ENCODE data around the gene CZIB.

CZIB gene

DNA sequence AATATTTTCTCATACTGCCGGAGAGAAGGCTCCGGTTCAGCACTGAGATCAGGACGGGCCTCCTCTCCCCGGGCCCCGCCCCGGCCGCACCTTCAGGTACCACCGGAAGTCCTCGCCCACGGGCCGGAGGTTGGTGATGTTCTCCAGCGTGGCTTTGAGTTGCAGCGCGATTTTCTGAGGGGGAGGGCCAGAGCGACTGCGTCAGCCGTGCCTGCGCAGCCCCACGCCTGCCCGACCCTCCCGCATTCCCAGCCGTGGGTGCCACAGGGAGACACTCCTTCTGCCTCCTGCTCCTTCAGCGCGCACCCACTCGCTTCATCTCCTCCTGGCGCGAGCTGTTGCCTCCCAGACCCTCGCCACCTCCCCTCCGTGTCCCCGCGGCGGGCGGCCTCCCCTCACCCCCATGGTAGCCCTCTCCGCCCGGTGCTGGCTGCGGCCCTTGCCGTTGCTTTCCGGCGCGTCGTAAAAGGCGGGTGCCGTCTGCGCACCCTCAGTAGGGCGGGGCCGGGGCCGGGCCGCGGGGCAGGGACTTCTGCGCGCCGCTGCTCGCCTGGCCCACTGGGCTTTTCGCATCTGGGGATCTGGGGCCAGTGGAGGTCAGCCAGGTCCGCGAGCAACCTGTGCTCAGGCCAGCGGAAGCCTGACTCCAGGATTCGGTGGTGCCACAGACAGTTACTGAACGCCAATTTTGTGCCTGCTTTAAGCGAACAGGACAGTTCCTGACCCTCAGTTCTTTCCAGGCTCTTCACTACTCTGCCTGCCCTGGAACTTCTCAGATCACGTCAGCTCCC lies at the start of gene CZIB:
Gene CZIB (minus strand): TSS at position 464 of the 791 bp plus-strand sequence. CDS start 59 bp downstream, at position 405.
- DNase-seq: peak; percentile 87

DNA sequence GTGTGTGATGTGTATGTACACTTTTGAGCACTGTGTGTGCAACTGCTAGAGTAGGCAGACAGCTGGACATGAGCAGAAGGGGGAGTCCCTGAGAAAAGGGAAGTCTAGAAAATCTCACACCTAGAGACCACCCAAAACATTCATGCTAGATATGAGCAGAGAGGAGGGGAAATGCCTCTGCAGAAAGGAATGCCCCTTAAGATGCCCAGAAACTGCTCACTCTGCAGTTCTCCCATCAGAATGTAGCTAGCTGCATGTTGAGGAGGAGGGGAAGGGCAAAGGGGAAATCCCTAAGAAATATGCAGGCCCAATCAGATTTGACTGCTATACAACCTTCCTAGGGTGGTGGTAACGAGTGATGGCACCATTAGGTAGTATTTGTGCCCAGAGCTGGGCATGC lies 49.7 kb upstream of the CZIB start:
- DNase-seq: no peak

DNA sequence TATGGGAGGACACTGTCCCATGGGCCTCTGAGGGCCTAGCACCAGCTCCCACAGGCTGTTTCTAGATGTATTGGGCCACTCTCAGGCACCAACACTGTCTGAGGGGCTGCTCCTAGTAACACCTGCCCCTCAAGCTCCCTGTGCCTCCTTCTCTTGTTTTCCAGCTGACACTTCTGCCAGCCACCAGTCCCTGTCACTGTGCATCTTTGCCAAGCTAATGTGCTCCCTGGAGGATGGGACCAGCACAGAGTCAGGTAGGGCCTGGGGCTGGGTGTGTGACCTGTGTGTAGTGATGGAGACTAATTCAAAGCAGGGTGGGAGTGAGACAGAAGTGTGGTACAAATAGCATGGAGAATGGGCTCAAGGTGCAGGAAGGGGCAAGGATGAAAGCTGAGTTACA lies 47.3 kb upstream of the CZIB start:
- no peak for DNase-seq

DNA sequence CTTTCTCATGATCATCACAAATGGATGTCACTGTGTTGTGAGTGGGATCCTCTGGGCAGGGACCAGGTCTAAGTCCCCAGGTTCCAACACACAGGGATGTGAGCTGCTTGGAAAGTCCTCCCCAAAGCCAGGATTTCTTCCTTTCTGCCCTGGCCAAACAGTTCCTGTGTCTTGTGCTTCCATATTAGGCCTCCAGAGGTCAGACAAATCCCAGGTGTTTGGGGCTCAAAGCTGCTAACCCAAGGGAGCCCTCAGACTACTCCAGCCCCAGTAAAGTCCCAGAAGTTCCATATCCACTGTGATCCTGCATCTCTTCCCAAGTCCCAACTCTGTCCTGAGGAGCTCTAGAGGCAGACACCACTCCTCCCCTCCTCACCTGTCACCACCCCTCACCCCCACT lies 45.6 kb upstream of the CZIB start:
- no peak for DNase-seq

DNA sequence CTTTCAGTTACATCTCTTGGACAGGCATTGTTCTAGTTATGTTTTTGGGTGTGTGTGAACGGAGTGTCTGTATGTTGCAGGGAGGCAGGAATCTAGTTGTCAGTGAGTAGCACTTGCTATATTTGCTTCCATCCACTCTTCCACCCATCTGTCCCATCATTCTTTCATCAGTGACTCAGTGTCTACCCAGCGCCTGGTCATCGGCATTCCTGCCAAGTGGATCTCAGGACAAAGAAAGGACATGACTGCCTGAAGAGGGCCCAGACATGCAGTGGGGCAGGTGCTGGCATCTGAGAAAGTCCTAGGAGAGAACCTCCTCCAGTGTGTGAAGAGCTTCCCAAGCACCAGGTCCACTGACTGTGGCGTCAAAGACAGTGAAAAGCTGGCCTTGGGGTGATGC lies 45.1 kb upstream of the CZIB start:
- no peak for DNase-seq

DNA sequence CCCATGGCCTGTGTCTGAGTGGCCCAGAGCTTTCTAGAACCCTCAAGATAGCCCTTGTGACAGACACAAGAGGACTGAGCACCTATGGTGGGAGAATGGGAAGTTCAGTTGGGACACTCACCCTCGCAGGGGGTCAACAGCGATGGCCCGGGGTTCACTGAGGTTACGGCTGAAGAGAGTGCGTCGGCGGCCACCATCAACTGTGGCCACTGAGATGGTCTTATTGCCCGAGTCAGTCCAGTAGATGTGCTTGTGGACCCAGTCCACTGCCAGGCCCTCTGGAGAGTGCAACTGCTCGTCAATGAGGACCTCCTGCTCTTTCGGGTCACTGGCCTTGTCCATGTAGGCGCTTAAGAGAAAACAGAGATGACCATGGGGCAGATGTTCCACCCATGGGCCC lies 43.6 kb upstream of the CZIB start:
- DNase-seq: no peak

DNA sequence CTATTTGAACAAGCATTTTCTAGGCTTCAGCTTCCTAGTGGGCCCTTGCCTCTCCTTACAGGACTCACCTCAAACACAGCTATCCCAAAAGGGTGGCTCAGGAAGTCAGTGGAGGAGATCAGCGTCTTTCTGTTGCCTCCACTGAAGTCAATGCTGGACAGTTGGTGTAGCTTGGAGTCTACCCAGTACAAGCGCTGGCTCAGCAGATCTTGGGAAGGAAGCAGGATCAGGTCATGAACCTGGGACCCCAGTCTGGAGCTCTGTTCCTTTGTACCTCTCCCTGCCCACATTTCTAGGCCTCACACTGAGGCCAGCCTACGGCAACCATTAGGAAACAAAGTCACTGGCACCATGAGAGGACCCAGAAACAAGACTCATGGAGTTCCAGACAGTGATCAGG lies 41.6 kb upstream of the CZIB start:
- DNase-seq: no peak

DNA sequence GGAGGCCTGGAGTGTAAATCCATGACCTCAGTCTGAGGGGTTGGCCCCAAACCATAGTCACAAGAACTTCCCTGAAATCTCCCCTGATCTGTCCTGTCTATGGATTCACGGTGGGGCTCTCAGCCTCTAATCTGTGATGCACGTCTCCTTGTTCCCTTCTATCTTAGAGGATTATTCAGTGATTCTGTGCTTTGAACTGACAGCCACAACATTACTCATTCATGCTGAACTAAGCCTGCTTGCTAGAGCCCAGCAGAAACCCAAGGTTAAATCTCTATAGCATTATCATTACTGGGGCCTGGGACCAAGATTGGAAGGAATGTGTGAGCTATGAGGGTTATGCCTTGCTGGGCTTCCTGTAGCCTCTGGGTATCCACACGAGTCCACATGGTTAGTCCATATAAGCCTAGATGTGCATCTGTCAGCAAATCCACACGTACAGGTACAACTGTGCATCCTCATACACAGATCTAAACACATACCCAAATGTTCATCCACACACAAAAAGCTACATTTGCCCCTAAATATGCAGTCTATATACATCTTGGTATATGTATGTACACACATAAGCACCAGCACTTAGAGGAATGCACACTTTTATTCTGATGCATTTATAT lies 40.3 kb upstream of the CZIB start:
- DNase-seq: no peak

DNA sequence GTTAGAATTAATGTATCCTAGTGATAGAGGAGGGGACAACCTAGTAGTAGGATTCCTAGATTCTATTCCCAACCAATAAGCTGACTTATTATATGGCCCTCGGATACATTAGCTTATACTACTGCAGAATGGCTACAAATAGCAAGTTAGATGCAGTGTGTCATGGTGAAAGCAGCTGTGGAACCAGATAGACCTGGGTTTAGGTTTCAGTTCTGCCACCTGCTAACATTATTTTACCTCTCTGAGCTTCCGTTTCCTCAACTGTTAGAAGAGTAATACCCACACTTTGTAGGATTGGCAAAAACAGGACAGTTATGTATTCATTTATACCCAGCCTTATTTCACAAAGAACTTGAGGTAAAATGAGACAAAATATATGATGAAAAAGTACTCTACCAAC lies 39.5 kb upstream of the CZIB start:
- DNase-seq: no peak

DNA sequence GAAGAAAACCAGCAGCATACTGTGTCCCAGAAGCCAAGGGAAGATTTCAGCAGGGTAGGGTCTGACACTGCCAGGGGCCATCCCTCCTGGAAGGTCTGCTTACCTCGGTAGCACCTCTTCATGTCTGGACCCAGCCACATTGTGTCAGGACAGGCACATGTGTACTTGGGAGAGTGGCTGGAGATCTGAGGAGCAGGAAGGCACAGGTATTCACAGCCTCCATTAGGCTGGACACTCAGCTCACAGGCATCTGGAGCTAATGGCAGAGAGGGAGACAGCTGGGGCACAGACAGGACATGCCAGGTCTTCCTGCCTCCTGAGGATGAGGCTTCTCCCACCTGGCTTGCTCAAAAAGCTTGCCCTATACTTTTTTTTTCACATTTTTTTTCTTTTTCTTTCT lies 37.8 kb upstream of the CZIB start:
- DNase-seq: no peak

DNA sequence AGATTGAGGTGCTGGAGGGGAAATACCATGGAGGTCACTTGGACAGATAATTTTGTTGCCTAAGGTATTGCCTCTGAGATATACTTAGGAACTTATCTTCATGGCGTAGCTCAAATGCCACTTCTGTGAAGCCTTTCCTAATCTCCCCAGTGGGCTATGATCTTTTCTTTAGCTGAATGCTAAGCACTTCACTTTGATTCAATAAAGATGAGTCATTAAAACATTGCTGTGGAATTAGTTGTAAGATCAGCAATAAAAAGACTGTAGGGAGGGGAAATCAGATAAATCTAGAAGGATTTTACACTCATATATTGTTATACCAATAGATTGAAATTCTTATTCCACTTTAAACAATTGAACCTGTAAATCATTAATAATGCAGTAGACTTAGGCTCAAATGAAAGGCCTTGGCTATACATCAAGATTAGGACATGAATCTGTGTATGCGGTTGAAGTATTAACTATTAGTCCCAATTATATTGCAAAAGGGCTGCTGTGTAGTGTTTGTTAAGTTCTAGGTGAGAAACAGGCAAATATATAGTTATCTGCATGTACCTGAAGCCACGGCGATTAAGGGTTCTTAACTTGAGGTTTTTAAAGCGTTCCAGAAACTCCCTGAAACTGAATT lies 37.1 kb upstream of the CZIB start:
- DNase-seq: no peak

DNA sequence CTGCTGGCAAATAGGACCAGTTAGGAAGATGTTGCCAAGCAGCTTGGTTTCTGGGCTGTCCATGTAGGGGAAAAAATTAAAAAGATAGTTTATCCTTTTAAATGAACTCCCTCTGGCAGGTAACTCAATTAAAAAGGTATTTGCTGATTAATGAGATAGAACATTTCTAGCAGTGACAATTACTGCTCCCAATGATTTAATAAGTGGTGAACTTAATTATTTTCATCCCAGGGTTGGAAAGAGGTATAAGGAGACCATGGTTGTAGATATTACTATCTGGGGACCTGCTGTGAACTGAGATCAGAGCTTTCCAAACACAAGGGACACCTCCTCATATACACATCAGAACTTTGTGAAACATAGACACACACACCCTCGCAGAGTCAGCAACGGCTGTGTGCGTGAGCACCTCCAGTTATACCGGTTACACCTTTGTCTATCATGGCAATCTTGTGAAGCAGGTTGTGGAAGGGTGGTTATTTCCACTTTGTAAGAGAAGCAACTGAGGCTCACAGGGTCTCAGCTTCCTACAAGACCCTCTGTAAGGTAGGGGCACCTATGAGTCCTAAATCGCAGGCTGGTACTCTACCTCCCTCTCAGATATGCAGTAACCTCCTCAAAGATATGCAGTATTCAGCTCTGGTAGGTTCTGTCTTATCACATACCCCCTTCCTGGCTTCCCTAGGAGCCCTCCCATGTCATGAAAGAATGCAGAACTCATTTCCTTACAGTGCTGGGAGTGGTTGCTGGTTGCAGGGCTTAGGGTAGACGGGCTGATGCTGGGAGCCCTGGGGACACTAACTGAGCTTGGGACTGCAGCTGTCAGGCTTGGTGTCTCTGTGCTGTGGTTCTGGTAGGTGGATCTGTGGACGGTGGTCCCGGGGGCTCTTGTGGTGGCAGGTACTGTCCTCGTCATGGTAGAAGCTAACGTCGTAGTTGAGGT lies 36.3 kb upstream of the CZIB start:
- DNase-seq: no peak

DNA sequence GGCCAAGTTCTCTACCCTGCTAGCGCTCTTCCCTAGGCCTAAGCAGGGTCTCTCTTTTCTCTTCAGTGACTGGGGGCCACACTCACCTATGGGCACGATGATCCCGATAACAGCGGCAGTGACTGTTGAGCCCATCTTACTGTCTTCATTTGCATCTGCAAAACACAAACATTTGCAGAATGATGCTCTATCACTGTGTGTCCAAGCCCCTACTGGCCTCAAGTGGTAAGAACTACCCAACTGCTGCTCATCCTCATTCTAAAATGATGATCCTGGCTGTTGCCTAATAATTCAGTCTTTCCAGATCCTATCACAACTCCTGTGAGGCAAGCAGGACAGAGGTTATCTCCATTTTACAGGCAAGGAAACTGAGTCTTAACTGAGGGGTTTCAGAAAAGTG lies 34.6 kb upstream of the CZIB start:
- no peak for DNase-seq

DNA sequence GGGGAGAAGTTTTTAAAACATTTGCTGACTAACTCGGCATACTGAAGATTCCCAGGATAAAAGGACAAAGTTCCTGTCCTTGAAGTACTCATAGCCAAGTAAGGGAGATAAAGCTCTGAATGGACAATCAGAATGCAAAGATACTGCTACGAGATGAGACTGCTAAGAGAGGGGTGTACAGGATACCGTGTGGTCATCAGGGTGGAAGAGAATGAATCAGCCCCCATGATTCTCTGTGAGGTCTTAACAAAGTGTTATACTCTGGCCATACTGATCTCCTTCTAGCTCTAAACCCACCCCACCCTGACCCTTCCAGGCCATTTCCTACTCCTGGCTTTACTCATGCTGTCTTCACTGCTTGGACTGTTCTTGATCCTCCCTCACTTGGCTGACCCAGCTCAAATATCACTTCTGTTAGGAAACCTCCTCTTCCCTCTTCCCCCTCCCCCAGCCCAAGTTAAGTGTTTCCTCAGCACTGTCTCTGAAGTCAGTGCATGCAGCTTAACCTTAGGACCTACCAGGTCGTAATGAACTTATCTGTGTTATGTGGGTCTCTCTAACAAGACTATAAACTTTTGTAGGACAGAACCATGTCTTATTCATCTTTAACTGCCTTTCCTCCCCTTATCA lies 33.7 kb upstream of the CZIB start:
- no peak for DNase-seq

DNA sequence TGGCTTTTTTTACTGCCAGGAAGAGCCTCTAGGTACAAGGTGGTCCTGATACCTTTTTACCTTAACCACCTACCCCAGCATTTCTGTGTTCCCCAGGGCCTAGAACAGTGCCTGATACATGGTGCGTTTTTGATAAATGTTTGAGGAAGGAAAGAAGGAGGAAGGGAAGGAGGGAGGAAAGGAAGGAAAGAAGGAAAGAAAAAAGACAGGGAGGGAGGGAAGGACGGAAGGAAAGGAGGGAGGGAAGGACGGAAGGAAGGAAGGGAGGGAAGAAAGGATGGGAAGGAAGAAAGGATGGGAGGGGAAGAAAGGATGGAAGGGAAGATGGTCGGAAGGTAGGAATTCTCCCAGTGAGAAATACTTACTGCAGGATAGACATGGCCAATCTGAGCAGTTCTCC lies 29.9 kb upstream of the CZIB start:
- no peak for DNase-seq

DNA sequence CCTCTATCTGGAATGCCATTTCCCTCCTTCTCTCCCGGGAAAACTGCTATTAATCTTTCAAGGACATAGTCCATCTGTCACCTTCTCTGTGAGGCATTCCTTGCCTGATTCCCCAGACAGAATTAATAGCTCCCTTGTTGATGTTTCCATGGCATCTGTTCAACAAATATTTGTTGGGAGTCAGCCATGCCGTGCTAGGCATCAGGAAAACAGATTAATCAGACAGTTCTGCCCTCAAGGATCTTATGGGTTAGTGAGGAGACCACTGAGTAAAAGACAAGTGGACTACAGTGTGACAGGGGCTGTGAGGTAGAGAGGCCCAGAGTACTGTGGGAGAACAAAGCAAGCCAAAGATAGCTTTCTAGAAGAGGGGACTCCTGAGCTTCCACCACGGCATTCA lies 29.3 kb upstream of the CZIB start:
- no peak for DNase-seq

DNA sequence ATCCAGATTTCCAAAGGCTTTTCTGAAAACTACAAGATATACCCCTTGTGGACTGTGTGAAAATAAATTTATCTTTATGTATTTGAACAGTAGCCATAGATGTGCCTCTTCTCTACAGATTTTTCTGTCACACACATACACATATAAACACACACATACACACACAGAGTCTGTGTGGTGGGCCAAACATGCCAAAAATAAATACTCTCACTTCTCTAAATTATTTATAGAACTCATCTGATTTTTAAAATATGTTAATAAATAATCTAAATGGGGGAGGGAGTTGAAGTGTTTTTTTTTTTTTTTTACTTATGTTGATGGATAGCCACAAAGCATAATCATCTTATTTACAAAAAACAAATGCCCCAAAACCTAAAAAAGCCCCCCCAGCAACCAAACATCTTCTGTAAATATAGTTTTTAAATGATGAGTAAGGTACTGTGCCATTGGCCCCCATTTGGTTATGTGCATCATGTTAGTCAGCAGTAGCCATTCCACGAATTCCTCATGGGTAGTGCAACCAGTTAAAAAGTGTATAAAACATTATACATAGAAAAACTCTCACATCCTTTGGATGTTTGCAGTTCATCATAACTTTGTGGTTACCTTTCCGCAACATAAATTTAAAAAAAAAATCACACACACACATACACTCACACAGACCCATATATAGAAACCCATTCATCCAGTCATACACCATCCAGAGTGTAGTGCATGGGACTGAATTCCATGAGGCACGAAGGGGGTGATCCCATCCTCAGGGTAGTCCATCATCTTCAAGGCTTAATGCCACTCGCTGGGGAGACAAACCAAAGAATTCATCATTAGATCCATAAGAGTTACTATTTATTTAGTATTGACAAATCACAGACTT lies 26.1 kb upstream of the CZIB start:
- DNase-seq: no peak

DNA sequence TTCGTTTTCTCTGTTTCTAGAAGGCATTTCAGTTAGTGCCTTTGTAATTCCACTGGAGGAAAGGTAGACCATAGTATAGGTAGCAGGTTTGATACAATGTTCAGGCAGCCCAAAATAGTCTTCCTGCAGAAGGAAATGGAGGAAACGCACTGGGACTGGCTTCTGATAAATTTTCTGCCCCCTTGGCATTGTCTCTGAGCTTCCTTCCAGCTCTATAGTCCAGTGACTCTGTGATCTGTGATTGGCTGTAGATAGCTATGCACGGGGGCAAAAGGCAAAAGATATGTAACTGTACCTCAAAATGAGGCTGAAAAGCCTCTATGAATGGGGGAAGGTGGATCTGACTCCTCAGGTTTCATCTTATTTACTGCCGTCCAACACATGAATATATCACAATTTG lies 23.7 kb upstream of the CZIB start:
- no peak for DNase-seq

DNA sequence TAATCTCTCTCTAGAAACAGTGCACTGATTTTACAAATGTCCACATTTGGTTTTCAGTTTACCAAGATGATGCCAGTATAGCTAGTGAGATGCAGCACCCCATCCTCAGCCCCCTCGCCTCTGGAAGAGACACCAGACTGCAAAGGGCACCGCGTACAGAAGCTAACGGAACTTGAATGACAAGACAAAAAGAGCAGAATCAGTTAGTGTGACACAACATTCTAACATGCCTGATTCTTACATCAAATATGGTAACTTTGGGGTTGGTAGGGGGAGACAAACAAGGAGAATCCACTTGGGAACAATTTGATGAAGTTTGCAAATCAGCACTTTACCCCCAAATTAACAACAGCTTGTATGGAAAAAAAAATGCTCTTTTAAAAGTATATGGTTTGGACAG lies 21.9 kb upstream of the CZIB start:
- no peak for DNase-seq

DNA sequence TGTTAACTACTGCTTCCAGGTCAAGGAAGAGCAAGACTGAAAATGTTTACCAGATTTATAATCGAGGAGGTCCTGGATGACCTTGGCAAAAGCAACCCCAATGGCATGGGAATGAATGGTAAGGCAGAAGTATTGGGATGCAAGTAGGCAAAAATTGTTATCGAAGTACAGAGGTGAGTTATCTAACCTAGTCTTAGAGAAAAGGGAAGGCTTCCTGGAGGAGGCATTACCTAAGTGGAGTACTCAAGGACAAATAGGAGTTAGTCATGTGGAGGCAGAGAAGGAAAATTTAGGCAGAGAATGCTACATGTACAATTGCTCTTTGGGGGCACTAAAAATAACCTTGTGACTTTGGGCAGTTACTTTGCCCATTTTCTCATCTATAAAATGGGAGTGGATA lies 21.4 kb upstream of the CZIB start:
- DNase-seq: no peak
